B cell (primary cell): ENCODE measurements around the gene ITGB1BP1. TPM values are rescaled to one million over a fixed set of nuclear protein-coding genes. Genes with fewer than 3 reads are reported as not detected.

ENCODE experiments used
- ATAC-seq: fragments of 200-7000 bp; cut with Tn5 transposase; one replicate; pipeline ENCODE4 v1.10.0; 2021; ENCODE audit warnings: low read depth, mild to moderate bottlenecking, moderate number of reproducible peaks, moderate library complexity
- CTCF ChIA-PET: fragments of 350-600 bp; sonication (Branson Sonifier 250); formaldehyde crosslinking; loops from one replicate; lab custom pipeline; 2021; ENCODE audit warnings: antibody characterized with exemption, inconsistent platforms; lab: Charles Lee
- POLR2A ChIA-PET: fragments of 350-600 bp; sonication (Branson Sonifier 250); formaldehyde crosslinking; loops from one replicate; lab custom pipeline; 2021; ENCODE audit warnings: antibody characterized with exemption; lab: Charles Lee
- DNase-seq: peaks from one replicate; pipeline ENCODE4 v3.0.0; 2013
- H2AFZ ChIP-seq: 2 replicates; pipeline ENCODE4 v1.6.1; 2012; ENCODE audit warnings: mild to moderate bottlenecking, low read depth, low read length; ENCODE audit not compliant: insufficient read depth, poor library complexity, severe bottlenecking
- H3K27ac ChIP-seq, 2 donors: 1 replicate in 1 of 2; 2 replicates in 1 of 2; pipeline ENCODE4 v1.5.1; 2012 to 2013; ENCODE audit warnings: low read length in 2 of 2, mild to moderate bottlenecking in 2 of 2, moderate library complexity in 1 of 2
- H3K27me3 ChIP-seq, 4 experiments: fragments of 200-600 bp in 1 of 4; sonication (generic) in 1 of 4; replicated peaks in 1 of 4; 1 replicate in 2 of 4; 2 replicates in 2 of 4; pipeline versions ENCODE4 v1.6.1 to v1.7.0; 2013 to 2016; ENCODE audit warnings: low read length in 3 of 4, mild to moderate bottlenecking in 2 of 4, mixed read lengths in 1 of 4, moderate library complexity in 1 of 4; ENCODE audit not compliant: insufficient read depth in 4 of 4, control insufficient read depth in 3 of 4; ENCODE audit errors: control extremely low read depth in 1 of 4
- H3K36me3 ChIP-seq, 2 experiments: replicated peaks in 1 of 2; 1 replicate in 1 of 2; 2 replicates in 1 of 2; pipeline versions ENCODE4 v1.6.1 to v1.7.1; 2013; ENCODE audit warnings: low read length in 1 of 2; ENCODE audit not compliant: insufficient read depth in 2 of 2, control insufficient read depth in 1 of 2; ENCODE audit errors: control extremely low read depth in 1 of 2, extremely low read depth in 1 of 2
- H3K4me1 ChIP-seq, 2 donors: fragments of 200-600 bp in 1 of 2; sonication (generic) in 1 of 2; 1 replicate in 1 of 2; 2 replicates in 1 of 2; pipeline versions ENCODE4 v1.5.1 to v1.6.1; 2013 to 2017; ENCODE audit warnings: low read length in 2 of 2; ENCODE audit not compliant: control insufficient read depth in 2 of 2, insufficient read depth in 2 of 2
- H3K4me2 ChIP-seq: replicated peaks from 2 replicates; pipeline ENCODE3; 2012; ENCODE audit warnings: mild to moderate bottlenecking, low read depth, low read length; ENCODE audit not compliant: poor library complexity, severe bottlenecking
- H3K4me3 ChIP-seq, 5 experiments: fragments of 200-600 bp in 1 of 5; sonication (generic) in 1 of 5; 1 replicate in 3 of 5; 2 replicates in 2 of 5; pipeline versions ENCODE4 v1.5.1 to v1.7.0; 2011 to 2016; ENCODE audit warnings: low read length in 4 of 5, mild to moderate bottlenecking in 4 of 5, low read depth in 2 of 5, control low read depth in 1 of 5, moderate library complexity in 1 of 5; ENCODE audit not compliant: insufficient read depth in 1 of 5; ENCODE audit errors: control extremely low read depth in 1 of 5, extremely low read depth in 1 of 5
- H3K79me2 ChIP-seq: fragments of 200-600 bp; sonication (generic); one replicate; pipeline ENCODE4 v1.6.0; 2016; ENCODE audit warnings: low read length; ENCODE audit not compliant: control insufficient read depth, insufficient read depth
- H3K9ac ChIP-seq: fragments of 200-600 bp; sonication (generic); 2 replicates; pipeline ENCODE4 v1.6.1; 2017; ENCODE audit warnings: mild to moderate bottlenecking, low read length, moderate library complexity
- H3K9me3 ChIP-seq, 3 donors: one replicate each; pipeline versions ENCODE4 v1.6.1 to v1.7.1; 2013; ENCODE audit warnings: low read length in 2 of 3; ENCODE audit not compliant: control insufficient read depth in 2 of 3, insufficient read depth in 1 of 3; ENCODE audit errors: control extremely low read depth in 1 of 3
- H4K20me1 ChIP-seq: 2 replicates; pipeline ENCODE4 v1.6.0; 2012; ENCODE audit warnings: mild to moderate bottlenecking, low read length; ENCODE audit not compliant: insufficient read depth, control insufficient read depth, poor library complexity, severe bottlenecking
- H3K27ac Mint-ChIP-seq: one replicate; pipeline ENCODE4 v1.8.0; 2021; ENCODE audit warnings: mixed read lengths
- H3K27me3 Mint-ChIP-seq: one replicate; pipeline ENCODE4 v1.8.0; 2021; ENCODE audit warnings: mixed read lengths
- H3K4me1 Mint-ChIP-seq: one replicate; pipeline ENCODE4 v1.8.0; 2021; ENCODE audit warnings: mixed read lengths
- H3K4me3 Mint-ChIP-seq: one replicate; pipeline ENCODE4 v1.8.0; 2021; ENCODE audit warnings: mixed read lengths
- H3K9me3 Mint-ChIP-seq: one replicate; pipeline ENCODE4 v1.8.0; 2022; ENCODE audit warnings: mixed read lengths; ENCODE audit not compliant: insufficient read depth
- CTCF ChIP-seq: fragments of 200-600 bp; IDR thresholded peaks from one replicate; pipeline ENCODE4 v1.8.0; 2022; ENCODE audit warnings: antibody characterized with exemption, mild to moderate bottlenecking
- EZH2 ChIP-seq: IDR thresholded peaks from 2 replicates; pipeline ENCODE4 v1.6.1; 2012; ENCODE audit warnings: borderline replicate concordance, low read depth, mild to moderate bottlenecking, moderate library complexity, low read length; ENCODE audit not compliant: insufficient read depth, poor library complexity, severe bottlenecking
- WGBS: methylation state at CpG from one replicate; pipeline ENCODE4 v1.1.5; 2013; ENCODE audit warnings: missing lambda C conversion rate; ENCODE audit not compliant: insufficient coverage; 5-methylcytosine and 5-hydroxymethylcytosine counted together
- intact Hi-C: fragments of 100-400 bp; cut with micrococcal nuclease; formaldehyde crosslinking; loops from one replicate; pipeline ENCODE4 v1.10.0; 2022
- polyA plus RNA-seq: library from polyadenylated mRNA; depleted of rRNA; stranded (reverse); fragments of >200 nt; gene quantifications from 2 replicates; pipeline ENCODE4 v1.2.3, GENCODE V29; 2012
- total RNA-seq, 2 donors: library from RNA; stranded (reverse); fragments of 120-200 nt in 1 of 2; gene quantifications; 1 replicate in 1 of 2; 2 replicates in 1 of 2; pipeline versions ENCODE4 v1.2.3 to v1.2.4, GENCODE V29; 2013 to 2022

The ITGB1BP1 gene
- total and polyA plus RNA-seq, 2 donors (not counting 1 experiment from before 2014, with no cell fraction given), result 25.7 to 47.1 TPM

- Histone ChIP-seq H3K79me2 (no peaks in the 10 kb centered on the region), H3K27ac (no peak overlapping the region), H3K4me2 (no peak overlapping the region), H4K20me1 (no peaks in the 10 kb centered on the region), H2AFZ (no peak overlapping the region), H3K4me3 (no peak overlapping the region), H3K4me1 (no peaks in the 10 kb centered on the region), H3K36me3 (peaks cover 0 to 15% of the 10 kb centered on the region in 2 experiments), H3K9ac (no peak overlapping the region), H3K9me3 (no peaks in the 10 kb centered on the region), H3K27me3 (no peaks in the 10 kb centered on the region)
- ATAC-seq, result no peak
- Mint-ChIP-seq H3K27me3 (no peaks in the 10 kb centered on the region), H3K27ac (no peak overlapping the region), H3K4me3 (no peak overlapping the region), H3K9me3 (no peaks in the 10 kb centered on the region), H3K4me1 (no peaks in the 10 kb centered on the region)
- CTCF ChIA-PET, result no interaction called here
- no peak for DNase-seq
- 100% methylated on average over 1 of the region's 1 CpG for WGBS
- intact Hi-C loops, result no loop called here
- TF ChIP-seq CTCF (no peak), EZH2 (no peak)
- POLR2A ChIA-PET, result interaction anchor here (0.7 kb wide), 1 partner anchor 10 kb away, joined by 5 read pairs; no protein-coding TSS in a partner anchor
Measured at GRCh38 chr2:9451231-9451630, 27.9 kb upstream of the ITGB1BP1 start.

GRCh38 chr2:9445089-9445488, 21.8 kb upstream of the ITGB1BP1 start:
- ChIA-PET CTCF (no interaction called here), POLR2A (no interaction called here)
- H3K9me3 ChIP-seq, result no peaks in the 10 kb centered on the region
- Mint-ChIP-seq H3K4me3 (no peak overlapping the region), H3K27ac (no peak overlapping the region), H3K27me3 (no peaks in the 10 kb centered on the region), H3K4me1 (no peaks in the 10 kb centered on the region), H3K9me3 (no peaks in the 10 kb centered on the region)
- WGBS, result 94% methylated on average over 2 of the region's 7 CpGs
- no peak overlapping the region for H3K4me3 ChIP-seq
- no peaks in the 10 kb centered on the region for H3K27me3 ChIP-seq
- ATAC-seq (no peak), DNase-seq (no peak)
- peaks cover 2 to 38% of the 10 kb centered on the region in 2 experiments for H3K36me3 ChIP-seq
- no peaks in the 10 kb centered on the region for H3K4me1 ChIP-seq
- no peaks in the 10 kb centered on the region for H3K79me2 ChIP-seq
- intact Hi-C loops, result no loop called here
- no peak overlapping the region for H3K4me2 ChIP-seq
- H4K20me1 ChIP-seq, result no peaks in the 10 kb centered on the region
- no peak overlapping the region for H3K9ac ChIP-seq
- no peak overlapping the region for H2AFZ ChIP-seq
- no peak for TF ChIP-seq CTCF
- TF ChIP-seq EZH2, result no peak
- H3K27ac ChIP-seq, result no peak overlapping the region
